CD4-positive, alpha-beta memory T cell (primary cell): ENCODE measurements around the gene SYCP1. TPM values are rescaled to one million over a fixed set of nuclear protein-coding genes. Genes with fewer than 3 reads are reported as not detected.
A peak's percentile ranks its signal among the peaks of the same experiment; 100 is the strongest.

Experiments
- CTCF ChIA-PET: fragments of 350-600 bp; sonication (Branson Sonifier 250); formaldehyde crosslinking; loops from one replicate; lab custom pipeline; 2021; ENCODE audit warnings: inconsistent platforms; ENCODE audit not compliant: partially characterized antibody; lab: Charles Lee
- POLR2A ChIA-PET: fragments of 350-600 bp; sonication (Branson Sonifier 250); formaldehyde crosslinking; loops from one replicate; lab custom pipeline; 2021; ENCODE audit not compliant: partially characterized antibody; lab: Charles Lee
- DNase-seq, 5 donors: peaks; one replicate each; pipeline versions ENCODE4 v3.0.0 to v3.0.0-alpha.2; 2020 to 2022; ENCODE audit warnings: mixed read lengths in 1 of 5
- H3K27ac ChIP-seq: one replicate; pipeline ENCODE4 v1.7.0; 2013; ENCODE audit warnings: low read depth, low read length
- H3K27me3 ChIP-seq: 2 replicates; pipeline ENCODE4 v1.7.0; 2013; ENCODE audit warnings: mild to moderate bottlenecking, low read length, moderate library complexity; ENCODE audit not compliant: insufficient read depth
- H3K36me3 ChIP-seq: 2 replicates; pipeline ENCODE4 v1.7.0; 2013; ENCODE audit warnings: mild to moderate bottlenecking, low read length, moderate library complexity; ENCODE audit not compliant: insufficient read depth
- H3K4me1 ChIP-seq: 2 replicates; pipeline ENCODE4 v1.7.0; 2013; ENCODE audit warnings: mild to moderate bottlenecking, low read length, moderate library complexity; ENCODE audit not compliant: insufficient read depth
- H3K4me3 ChIP-seq, 2 donors: one replicate each; pipeline ENCODE4 v1.7.0; 2013; ENCODE audit warnings: low read length in 2 of 2, mild to moderate bottlenecking in 1 of 2
- H3K9me3 ChIP-seq, 2 donors: one replicate each; pipeline ENCODE4 v1.7.0; 2013; ENCODE audit warnings: low read length in 2 of 2, control low read depth in 1 of 2; ENCODE audit not compliant: control insufficient read depth in 1 of 2
- H3K27ac Mint-ChIP-seq, 7 donors: one replicate each; pipeline ENCODE4 v1.8.0; 2020 to 2021; ENCODE audit warnings: mixed read lengths in 7 of 7, mild to moderate bottlenecking in 6 of 7, inconsistent platforms in 3 of 7, moderate library complexity in 3 of 7
- H3K27me3 Mint-ChIP-seq, 2 donors: one replicate each; pipeline ENCODE4 v1.8.0; 2020 to 2021; ENCODE audit warnings: mixed read lengths in 2 of 2
- H3K36me3 Mint-ChIP-seq, 2 donors: one replicate each; pipeline ENCODE4 v1.8.0; 2020 to 2021; ENCODE audit warnings: mixed read lengths in 2 of 2, inconsistent platforms in 1 of 2, mild to moderate bottlenecking in 1 of 2
- H3K4me1 Mint-ChIP-seq, 4 donors: one replicate each; pipeline ENCODE4 v1.8.0; 2020 to 2021; ENCODE audit warnings: mixed read lengths in 4 of 4, mild to moderate bottlenecking in 1 of 4
- H3K4me3 Mint-ChIP-seq, 8 donors: one replicate each; pipeline ENCODE4 v1.8.0; 2020 to 2021; ENCODE audit warnings: mixed read lengths in 8 of 8, mild to moderate bottlenecking in 7 of 8, moderate library complexity in 6 of 8, inconsistent platforms in 3 of 8
- H3K9me3 Mint-ChIP-seq, 8 donors: one replicate each; pipeline ENCODE4 v1.8.0; 2020 to 2021; ENCODE audit warnings: mixed read lengths in 8 of 8, mild to moderate bottlenecking in 5 of 8, inconsistent platforms in 3 of 8, moderate library complexity in 1 of 8
- intact Hi-C: fragments of 100-400 bp; cut with micrococcal nuclease; formaldehyde crosslinking; loops from one replicate; pipeline ENCODE4 v1.15.1; 2023
- polyA plus RNA-seq, 2 donors: library from polyadenylated mRNA; unstranded; fragments of 300-500 nt; fragmentation: Illumina TruSeq; gene quantifications; one replicate each; pipeline ENCODE4 v1.2.3, GENCODE V29; 2021
- total RNA-seq, 2 experiments: library from RNA; stranded (reverse); gene quantifications; one replicate each; pipeline ENCODE4 v1.2.3, GENCODE V29; 2021

Gene SYCP1
- total and polyA plus RNA-seq, 4 experiments from 2014 or later: not detected

GRCh38 chr1:114976891-114977290, 122.2 kb downstream of the SYCP1 start:
- intact Hi-C loops: loop anchor here (5.0 kb wide), 2 partner anchors 620 to 630 kb away; no protein-coding TSS in a partner anchor
- POLR2A ChIA-PET: no interaction called here
- peaks cover 10 to 17% of the 10 kb centered on the region in 2 donors for H3K27me3 Mint-ChIP-seq
- H3K4me3 ChIP-seq: no peak overlapping the region
- H3K36me3 ChIP-seq: no peaks in the 10 kb centered on the region
- H3K27ac ChIP-seq: no peak overlapping the region
- H3K4me1 Mint-ChIP-seq: no peaks in the 10 kb centered on the region
- peaks cover 0 to 7% (median 4%) of the 10 kb centered on the region in 8 donors for H3K9me3 Mint-ChIP-seq
- H3K4me1 ChIP-seq: no peaks in the 10 kb centered on the region
- CTCF ChIA-PET: interaction anchor here (1.0 to 6.4 kb wide), 6 partner anchors 10 to 161 kb away, joined by 3 to 176 read pairs (median 4); no protein-coding TSS in a partner anchor
- H3K4me3 Mint-ChIP-seq: no peak overlapping the region
- H3K27ac Mint-ChIP-seq: no peak overlapping the region
- no peaks in the 10 kb centered on the region for H3K27me3 ChIP-seq
- peaks cover 0 to 4% of the 10 kb centered on the region in 2 donors for H3K9me3 ChIP-seq
- H3K36me3 Mint-ChIP-seq: peaks cover 0 to 2% of the 10 kb centered on the region in 2 donors
- no peak for DNase-seq

- Histone ChIP-seq H3K4me1 (no peaks in the 10 kb centered on the region), H3K9me3 (peaks cover 0 to 4% of the 10 kb centered on the region in 2 donors), H3K27me3 (no peaks in the 10 kb centered on the region), H3K36me3 (no peaks in the 10 kb centered on the region), H3K27ac (no peak overlapping the region), H3K4me3 (no peak overlapping the region)
- Mint-ChIP-seq H3K27ac (no peak overlapping the region), H3K27me3 (peaks cover 10 to 12% of the 10 kb centered on the region in 2 donors), H3K9me3 (peaks cover 2 to 21% (median 17%) of the 10 kb centered on the region in 8 donors), H3K36me3 (peaks cover 4 to 11% of the 10 kb centered on the region in 2 donors), H3K4me3 (no peak overlapping the region), H3K4me1 (no peaks in the 10 kb centered on the region)
- intact Hi-C loops: loop anchor here (1.0 to 5.0 kb wide), 6 partner anchors 73 to 632 kb away; no protein-coding TSS in a partner anchor
- ChIA-PET POLR2A (no interaction called here), CTCF (interaction anchor here (0.9 to 6.4 kb wide), 14 partner anchors 8 to 158 kb away, joined by 3 to 176 read pairs (median 4); no protein-coding TSS in a partner anchor)
- peak; percentile 57 to 67 (median 64) for DNase-seq
Measured at GRCh38 chr1:114979278-114979891, 124.7 kb downstream of the SYCP1 start.

- ChIA-PET CTCF (interaction anchor here (0.8 to 3.8 kb wide), 8 partner anchors 12 to 133 kb away, joined by 3 to 54 read pairs (median 4); no protein-coding TSS in a partner anchor), POLR2A (no interaction called here)
- Histone ChIP-seq H3K4me3 (no peak overlapping the region), H3K4me1 (no peaks in the 10 kb centered on the region), H3K9me3 (peaks cover 0 to 4% of the 10 kb centered on the region in 2 donors), H3K27me3 (peaks cover 3% of the 10 kb centered on the region), H3K36me3 (no peaks in the 10 kb centered on the region), H3K27ac (no peak overlapping the region)
- DNase-seq: no peak
- Mint-ChIP-seq H3K36me3 (peaks cover 4 to 11% of the 10 kb centered on the region in 2 donors), H3K4me1 (no peaks in the 10 kb centered on the region), H3K9me3 (peaks cover 0 to 25% (median 21%) of the 10 kb centered on the region in 8 donors), H3K27ac (no peak overlapping the region), H3K4me3 (no peak overlapping the region), H3K27me3 (peaks cover 3 to 8% of the 10 kb centered on the region in 2 donors)
- intact Hi-C loops: no loop called here
Measured at GRCh38 chr1:114982251-114982650, 127.6 kb downstream of the SYCP1 start.

- peaks cover 5 to 8% of the 10 kb centered on the region in 2 donors for H3K27me3 Mint-ChIP-seq
- no peaks in the 10 kb centered on the region for H3K4me1 ChIP-seq
- ChIA-PET CTCF (interaction anchor here (0.5 to 3.1 kb wide), 5 partner anchors 9 to 126 kb away, joined by 3 to 18 read pairs (median 3); no protein-coding TSS in a partner anchor), POLR2A (no interaction called here)
- peaks cover 0 to 11% of the 10 kb centered on the region in 2 donors for H3K9me3 ChIP-seq
- intact Hi-C loops: no loop called here
- H3K4me3 ChIP-seq: no peak overlapping the region
- no peak overlapping the region for H3K27ac Mint-ChIP-seq
- H3K36me3 ChIP-seq: no peaks in the 10 kb centered on the region
- no peak overlapping the region for H3K27ac ChIP-seq
- peaks cover 10 to 23% of the 10 kb centered on the region in 2 donors for H3K36me3 Mint-ChIP-seq
- peaks cover 0 to 44% (median 40%) of the 10 kb centered on the region in 8 donors for H3K9me3 Mint-ChIP-seq
- H3K27me3 ChIP-seq: peaks cover 3% of the 10 kb centered on the region
- no peak for DNase-seq
- H3K4me1 Mint-ChIP-seq: no peaks in the 10 kb centered on the region
- no peak overlapping the region for H3K4me3 Mint-ChIP-seq
Measured at GRCh38 chr1:114986286-114986685, 131.6 kb downstream of the SYCP1 start.

GRCh38 chr1:114988095-114988494, 133.4 kb downstream of the SYCP1 start:
- Mint-ChIP-seq H3K27me3 (peaks cover 5 to 8% of the 10 kb centered on the region in 2 donors), H3K27ac (no peak overlapping the region), H3K4me1 (no peaks in the 10 kb centered on the region), H3K36me3 (peaks cover 8 to 12% of the 10 kb centered on the region in 2 donors), H3K4me3 (no peak overlapping the region), H3K9me3 (peaks cover 0 to 29% (median 25%) of the 10 kb centered on the region in 8 donors)
- peaks cover 3% of the 10 kb centered on the region for H3K27me3 ChIP-seq
- no peaks in the 10 kb centered on the region for H3K36me3 ChIP-seq
- no peak overlapping the region for H3K4me3 ChIP-seq
- H3K4me1 ChIP-seq: no peaks in the 10 kb centered on the region
- CTCF ChIA-PET: interaction anchor here (0.6 to 3.1 kb wide), 3 partner anchors 65 to 706 kb away, joined by 3 to 18 read pairs (median 4); no protein-coding TSS in a partner anchor
- intact Hi-C loops: no loop called here
- POLR2A ChIA-PET: no interaction called here
- no peak overlapping the region for H3K27ac ChIP-seq
- H3K9me3 ChIP-seq: peaks cover 0 to 7% of the 10 kb centered on the region in 2 donors
- DNase-seq: no peak

- H3K4me1 ChIP-seq: no peaks in the 10 kb centered on the region
- H3K4me3 ChIP-seq: no peak overlapping the region
- POLR2A ChIA-PET: no interaction called here
- no peaks in the 10 kb centered on the region for H3K4me1 Mint-ChIP-seq
- H3K27me3 ChIP-seq: no peaks in the 10 kb centered on the region
- no peak overlapping the region for H3K27ac ChIP-seq
- no peaks in the 10 kb centered on the region for H3K36me3 Mint-ChIP-seq
- CTCF ChIA-PET: interaction anchor here (1.1 kb wide), 1 partner anchor 113 kb away, joined by 3 read pairs; no protein-coding TSS in a partner anchor
- no peaks in the 10 kb centered on the region for H3K9me3 Mint-ChIP-seq
- no peak overlapping the region for H3K27ac Mint-ChIP-seq
- intact Hi-C loops: no loop called here
- H3K4me3 Mint-ChIP-seq: no peak overlapping the region
- H3K36me3 ChIP-seq: no peaks in the 10 kb centered on the region
- no peaks in the 10 kb centered on the region for H3K9me3 ChIP-seq
- H3K27me3 Mint-ChIP-seq: peaks cover 0 to 11% of the 10 kb centered on the region in 2 donors
- no peak for DNase-seq
Measured at GRCh38 chr1:114997510-114998289, 143.0 kb downstream of the SYCP1 start.

- CTCF ChIA-PET: no interaction called here
- Histone ChIP-seq H3K36me3 (no peaks in the 10 kb centered on the region), H3K9me3 (no peaks in the 10 kb centered on the region), H3K27ac (no peak overlapping the region), H3K4me3 (no peak overlapping the region), H3K27me3 (no peaks in the 10 kb centered on the region), H3K4me1 (no peaks in the 10 kb centered on the region)
- intact Hi-C loops: no loop called here
- no peak for DNase-seq
- no peak overlapping the region for H3K27ac Mint-ChIP-seq
- H3K36me3 Mint-ChIP-seq: no peaks in the 10 kb centered on the region
- peaks cover 0 to 3% (median 0%) of the 10 kb centered on the region in 8 donors for H3K9me3 Mint-ChIP-seq
- H3K4me1 Mint-ChIP-seq: no peaks in the 10 kb centered on the region
- POLR2A ChIA-PET: no interaction called here
- H3K27me3 Mint-ChIP-seq: peaks cover 7 to 12% of the 10 kb centered on the region in 2 donors
- H3K4me3 Mint-ChIP-seq: no peak overlapping the region
Measured at GRCh38 chr1:115006191-115006590, 151.5 kb downstream of the SYCP1 start.
